Chondrocyte (in vitro differentiated cells): Measurements from ENCODE around the gene AGO1. TPM values are rescaled to one million over a fixed set of nuclear protein-coding genes. Genes with fewer than 3 reads are reported as not detected.

ENCODE experiments used
- DNase-seq: peaks from one replicate; pipeline ENCODE4 v3.0.0; 2021; ENCODE audit warnings: mixed read lengths, low spot score
- H3K27ac Mint-ChIP-seq: one replicate; pipeline ENCODE4 v1.8.0; 2021; ENCODE audit warnings: mild to moderate bottlenecking, moderate library complexity, mixed read lengths; ENCODE audit not compliant: unreplicated experiment
- H3K27me3 Mint-ChIP-seq: 2 replicates; pipeline ENCODE4 v1.8.0; 2021; ENCODE audit warnings: low read depth, mixed read lengths
- H3K36me3 Mint-ChIP-seq: 2 replicates; pipeline ENCODE4 v1.8.0; 2021; ENCODE audit warnings: low read depth, mixed read lengths
- H3K4me1 Mint-ChIP-seq: 2 replicates; pipeline ENCODE4 v1.8.0; 2021; ENCODE audit warnings: low read depth, mild to moderate bottlenecking, mixed read lengths
- H3K4me3 Mint-ChIP-seq: one replicate; pipeline ENCODE4 v1.8.0; 2021; ENCODE audit warnings: mild to moderate bottlenecking, moderate library complexity, mixed read lengths; ENCODE audit not compliant: unreplicated experiment
- H3K9me3 Mint-ChIP-seq: 2 replicates; pipeline ENCODE4 v1.8.0; 2021; ENCODE audit warnings: low read depth, mixed read lengths
- CTCF ChIP-seq: fragments of 200-600 bp; sonication (generic); IDR thresholded peaks from 2 replicates; pipeline ENCODE4 v1.5.0; 2021; ENCODE audit warnings: antibody characterized with exemption, mild to moderate bottlenecking, moderate library complexity
- total RNA-seq: library from RNA; stranded (reverse); gene quantifications from 3 replicates; pipeline ENCODE4 v1.2.1, GENCODE V29; 2021

The AGO1 gene
- total RNA-seq, 1 donor from 2014 or later, result 24.6 TPM

GRCh38 chr1:35932158-35932636 lies 49.2 kb downstream of the AGO1 start:
- Mint-ChIP-seq H3K9me3 (no peaks in the 10 kb centered on the region), H3K4me1 (peaks cover 56% of the 10 kb centered on the region), H3K27me3 (no peaks in the 10 kb centered on the region), H3K36me3 (no peaks in the 10 kb centered on the region), H3K4me3 (peak overlapping the region; percentile 87), H3K27ac (no peak overlapping the region)
- DNase-seq, result no peak
- no peak for TF ChIP-seq CTCF

DNA sequence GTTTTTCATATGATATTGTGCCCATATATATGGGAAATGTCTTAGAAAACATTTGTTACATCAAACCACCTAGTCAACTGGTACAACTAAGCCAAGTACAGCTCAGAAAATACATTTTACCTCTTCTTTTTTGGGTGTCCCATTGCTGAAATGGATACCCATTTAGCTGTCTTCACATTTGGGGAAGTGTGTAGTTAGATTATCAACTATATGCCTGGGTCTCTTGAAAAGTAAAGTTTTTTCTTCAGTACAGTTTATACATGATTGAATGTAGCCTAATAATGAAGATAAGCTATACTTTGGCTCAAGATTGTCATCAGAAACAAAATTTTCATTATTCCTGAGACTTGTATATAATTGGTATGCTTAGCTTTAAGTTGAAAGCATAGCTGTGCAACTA lies 49.9 kb downstream of the AGO1 start:
- Mint-ChIP-seq H3K36me3 (no peaks in the 10 kb centered on the region), H3K9me3 (no peaks in the 10 kb centered on the region), H3K4me3 (no peak overlapping the region), H3K4me1 (peaks cover 56% of the 10 kb centered on the region), H3K27ac (no peak overlapping the region), H3K27me3 (no peaks in the 10 kb centered on the region)
- no peak for DNase-seq
- no peak for TF ChIP-seq CTCF

- no peaks in the 10 kb centered on the region for H3K36me3 Mint-ChIP-seq
- no peak overlapping the region for H3K4me3 Mint-ChIP-seq
- no peaks in the 10 kb centered on the region for H3K27me3 Mint-ChIP-seq
- H3K27ac Mint-ChIP-seq, result peak overlapping the region; percentile 17
- TF ChIP-seq CTCF, result no peak
- H3K9me3 Mint-ChIP-seq, result no peaks in the 10 kb centered on the region
- peaks cover 43% of the 10 kb centered on the region for H3K4me1 Mint-ChIP-seq
- no peak for DNase-seq
These were observed 52.7 kb downstream of the AGO1 start for GRCh38 chr1:35935442-35936388.

DNA sequence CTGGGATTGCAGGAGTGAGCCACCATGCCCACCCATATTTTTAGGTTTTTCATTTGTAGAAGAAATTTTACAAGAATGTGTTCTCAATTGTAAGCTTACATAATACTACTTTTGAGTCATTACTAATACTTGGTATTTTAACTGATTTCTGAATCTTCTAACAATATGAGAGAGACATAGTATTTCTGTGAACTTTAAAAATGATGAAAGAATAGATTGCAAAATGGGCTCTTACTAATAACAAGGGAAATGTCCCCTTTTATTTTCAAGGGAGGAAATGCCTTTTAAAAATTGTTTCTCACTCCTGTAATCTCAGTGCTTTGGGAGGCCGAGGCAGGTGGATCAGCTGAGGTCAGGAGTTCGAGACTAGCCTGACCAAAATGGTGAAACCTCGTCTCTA lies 53.8 kb downstream of the AGO1 start:
- DNase-seq, result no peak
- TF ChIP-seq CTCF, result no peak
- Mint-ChIP-seq H3K27me3 (no peaks in the 10 kb centered on the region), H3K4me1 (peaks cover 40% of the 10 kb centered on the region), H3K27ac (peak overlapping the region; percentile 5), H3K9me3 (no peaks in the 10 kb centered on the region), H3K36me3 (no peaks in the 10 kb centered on the region), H3K4me3 (no peak overlapping the region)

- H3K27me3 Mint-ChIP-seq, result no peaks in the 10 kb centered on the region
- H3K4me3 Mint-ChIP-seq, result no peak overlapping the region
- no peaks in the 10 kb centered on the region for H3K9me3 Mint-ChIP-seq
- peaks cover 21% of the 10 kb centered on the region for H3K4me1 Mint-ChIP-seq
- H3K36me3 Mint-ChIP-seq, result no peaks in the 10 kb centered on the region
- no peak for TF ChIP-seq CTCF
- H3K27ac Mint-ChIP-seq, result no peak overlapping the region
- no peak for DNase-seq
These were observed 56.5 kb downstream of the AGO1 start for GRCh38 chr1:35939484-35939883.
